Occipital lobe (tissue), 2 donors: Measurements from ENCODE around the gene OR11H7. TPM values are rescaled to one million over a fixed set of nuclear protein-coding genes. Genes with fewer than 3 reads are reported as not detected.
"Not testable (repeated sequence)": the region's sequence is repeated elsewhere in the genome, so short reads cannot be mapped to it uniquely, and the experiment has no call there.

Experiments
- DNase-seq: peaks from one replicate; lab custom pipeline; 2025; lab: John Stamatoyannopoulos, UW
- total RNA-seq: library from RNA; depleted of rRNA; stranded (reverse); fragments of >200 nt; gene quantifications from one replicate; pipeline ENCODE4 v1.2.3, GENCODE V29; 2014

The OR11H7 gene
- total RNA-seq, 1 donor from 2014 or later, result not detected

- DNase-seq, result no peak
These were observed 49.6 kb downstream of the OR11H7 start for GRCh38 chr14:20278414-20278813.

GRCh38 chr14:20280265-20280664 is 51.5 kb downstream of the OR11H7 start:
- not testable (repeated sequence) for DNase-seq

Other genes with a start within 250 kb of the OR11H7 start
- not detected for gene OR4Q2, start 226.8 kb upstream of the OR11H7 start, total RNA-seq
- not detected for gene OR4K14, start 209.7 kb upstream of the OR11H7 start, total RNA-seq
- not detected for gene OR4K13, start 192.9 kb upstream of the OR11H7 start, total RNA-seq
- gene OR4L1, start 168.9 kb upstream of the OR11H7 start, total RNA-seq, result not detected
- not detected for gene OR4K17, start 118.2 kb upstream of the OR11H7 start, total RNA-seq
- not detected for gene OR4N5, start 90.2 kb upstream of the OR11H7 start, total RNA-seq
- not detected for gene OR11G2, start 38.1 kb upstream of the OR11H7 start, total RNA-seq
- gene OR11H6, start 5.3 kb upstream of the OR11H7 start, total RNA-seq, result not detected
- not detected for gene OR11H4, start 10.3 kb downstream of the OR11H7 start, total RNA-seq
- gene TTC5, start 77.0 kb downstream of the OR11H7 start, total RNA-seq, result 41.3 TPM
- gene CCNB1IP1, start 104.3 kb downstream of the OR11H7 start, total RNA-seq, result 86.3 TPM
- gene PARP2, start 114.7 kb downstream of the OR11H7 start, total RNA-seq, result 17.2 TPM
- 8.4 TPM for gene TEP1, start 184.5 kb downstream of the OR11H7 start, total RNA-seq
- gene KLHL33, start 207.2 kb downstream of the OR11H7 start, total RNA-seq, result 0.31 TPM
- 36.8 TPM for gene OSGEP, start 225.8 kb downstream of the OR11H7 start, total RNA-seq
- gene APEX1, start 226.2 kb downstream of the OR11H7 start, total RNA-seq, result 56.9 TPM
- gene PIP4P1, start 232.5 kb downstream of the OR11H7 start, total RNA-seq, result 26.0 TPM
- gene PNP, start 240.4 kb downstream of the OR11H7 start, total RNA-seq, result 3.1 TPM